IPS DF 6.9 (cell line): ENCODE results near the gene RAD51B.

Source experiments
- DNase-seq: peaks from one replicate; pipeline ENCODE4 v3.0.0-alpha.2; 2013; ENCODE audit warnings: low read depth, low spot score
- H3K27ac ChIP-seq: one replicate; pipeline ENCODE4 v1.5.1; 2013; ENCODE audit warnings: low read length, control low read depth
- H3K27me3 ChIP-seq: 2 replicates; pipeline ENCODE4 v1.6.1; 2013; ENCODE audit warnings: mild to moderate bottlenecking, low read length; ENCODE audit not compliant: control insufficient read depth, insufficient read depth
- H3K36me3 ChIP-seq: 2 replicates; pipeline ENCODE4 v1.6.1; 2013; ENCODE audit warnings: low read length; ENCODE audit not compliant: control insufficient read depth, insufficient read depth
- H3K4me1 ChIP-seq: 2 replicates; pipeline ENCODE4 v1.6.1; 2013; ENCODE audit warnings: low read length; ENCODE audit not compliant: control insufficient read depth, insufficient read depth
- H3K4me3 ChIP-seq: 2 replicates; pipeline ENCODE4 v1.5.1; 2013; ENCODE audit warnings: mild to moderate bottlenecking, low read length
- H3K9me3 ChIP-seq: 2 replicates; pipeline ENCODE4 v1.6.1; 2013; ENCODE audit warnings: low read length, inconsistent platforms; ENCODE audit not compliant: control insufficient read depth, insufficient read depth
- WGBS: extraction: QIAGEN DNeasy Blood & Tissue Kit; methylation state at CpG from one replicate; pipeline ENCODE4 v1.1.7; 2013; ENCODE audit warnings: mixed read lengths, missing lambda C conversion rate; ENCODE audit not compliant: insufficient read length, insufficient coverage; 5-methylcytosine and 5-hydroxymethylcytosine counted together

Gene RAD51B

DNA sequence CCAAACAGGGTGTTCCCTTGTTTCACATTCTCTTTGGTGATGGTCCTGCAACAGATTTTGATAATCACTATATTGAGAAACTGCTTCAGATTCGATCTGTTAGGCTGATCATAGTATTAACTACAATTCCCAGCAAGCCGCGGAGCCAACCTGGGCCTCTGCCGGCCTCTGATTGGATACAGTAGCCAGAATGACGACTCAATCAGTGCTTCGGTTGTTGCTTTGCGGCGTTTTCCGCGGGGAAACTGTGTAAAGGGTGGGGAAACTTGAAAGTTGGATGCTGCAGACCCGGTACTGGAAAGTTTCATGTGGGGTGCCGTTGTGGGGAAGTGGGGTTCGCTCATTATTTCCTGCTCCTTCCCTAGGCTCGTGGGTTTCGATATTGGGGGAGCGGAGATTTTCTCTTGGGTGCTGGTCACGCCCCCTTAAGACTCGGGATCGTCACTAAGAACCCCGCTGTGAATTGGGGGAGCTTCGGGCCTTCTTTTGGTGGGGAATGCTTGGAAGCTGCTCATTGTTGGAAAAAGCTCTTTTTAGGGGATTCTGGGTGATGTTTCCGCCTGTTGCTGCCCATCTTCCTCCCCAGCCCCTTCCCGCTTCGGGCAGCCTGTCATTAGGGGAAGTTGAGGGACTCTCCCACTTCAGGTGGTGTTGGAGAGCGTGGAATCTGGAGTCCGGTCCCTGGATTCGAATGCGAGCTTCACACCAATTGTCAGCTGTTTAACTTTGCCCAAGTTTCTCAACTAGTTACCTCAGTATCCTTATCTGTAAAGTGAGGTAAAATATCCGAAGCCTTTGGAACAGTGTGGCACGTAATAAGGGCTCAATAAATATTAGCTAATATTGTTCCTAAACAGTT, at the start of gene RAD51B:
TSS of gene RAD51B (plus strand) at position 217 of the 859 bp plus-strand sequence.
- DNase-seq, result peak; percentile 50
- H3K4me3 ChIP-seq, result peak within 1 kb of the TSS; percentile 88; the same call in 1 of the 2 replicates
- no peaks in the 10 kb centered on the region for H3K27me3 ChIP-seq
- H3K9me3 ChIP-seq, result no peaks in the 10 kb centered on the region
- no CpG with 5 or more reads among the region's 30 CpGs for whole genome bisulfite sequencing
- H3K36me3 ChIP-seq, result no peaks in the 10 kb centered on the region
- H3K27ac ChIP-seq, result no peak within 1 kb of the TSS
- peaks cover 2% of the 10 kb centered on the region; the same call in 1 of the 2 replicates for H3K4me1 ChIP-seq

GRCh38 chr14:67773844-67774377, 45.7 kb upstream of the RAD51B start:
- DNase-seq, result no peak
- no peak overlapping the region for H3K27ac ChIP-seq
- peaks cover 40% of the 10 kb centered on the region for H3K36me3 ChIP-seq
- H3K4me1 ChIP-seq, result no peaks in the 10 kb centered on the region
- H3K9me3 ChIP-seq, result no peaks in the 10 kb centered on the region
- no peak overlapping the region for H3K4me3 ChIP-seq
- no peaks in the 10 kb centered on the region for H3K27me3 ChIP-seq
- no CpG with 5 or more reads among the region's 5 CpGs for WGBS

DNA sequence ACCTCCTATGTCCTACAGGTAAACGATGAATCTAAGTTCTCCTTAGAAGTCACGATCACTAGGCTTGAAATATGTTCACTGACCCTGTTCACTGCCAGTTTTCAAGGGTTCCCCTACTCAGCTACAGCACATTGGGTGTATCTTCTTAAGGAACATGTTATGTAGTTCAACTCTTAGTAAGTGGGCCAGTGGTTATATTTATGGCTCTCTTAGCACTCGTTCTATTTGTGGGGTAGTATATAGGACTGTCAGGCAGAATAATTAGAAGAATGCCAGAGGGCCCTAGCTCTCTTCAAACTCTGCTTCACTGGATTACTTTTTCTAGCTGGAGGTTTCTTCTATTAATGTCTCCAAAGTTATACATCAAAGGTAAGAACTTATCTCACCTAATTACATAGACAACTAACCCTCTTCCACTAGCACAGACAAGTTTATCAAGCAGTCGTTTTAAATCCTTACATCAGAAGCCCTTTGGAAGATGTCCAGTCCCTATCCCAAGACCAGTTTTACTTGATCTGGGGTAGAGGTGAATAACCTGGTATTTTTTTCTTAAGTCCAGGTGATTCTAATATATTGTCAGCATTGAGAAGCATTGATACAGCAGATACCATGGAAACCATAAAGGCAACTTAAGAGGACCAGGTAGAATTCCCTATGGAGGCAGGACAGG, 42.8 kb upstream of the RAD51B start:
- Histone ChIP-seq H3K27me3 (no peaks in the 10 kb centered on the region), H3K4me1 (no peaks in the 10 kb centered on the region), H3K9me3 (no peaks in the 10 kb centered on the region), H3K36me3 (peaks cover 43% of the 10 kb centered on the region), H3K4me3 (no peak overlapping the region), H3K27ac (no peak overlapping the region)
- no CpG with 5 or more reads among the region's 4 CpGs for WGBS
- no peak for DNase-seq

GRCh38 chr14:67778792-67779191, 40.8 kb upstream of the RAD51B start:
- DNase-seq, result no peak
- Histone ChIP-seq H3K4me1 (no peaks in the 10 kb centered on the region), H3K9me3 (no peaks in the 10 kb centered on the region), H3K27me3 (no peaks in the 10 kb centered on the region), H3K4me3 (no peak overlapping the region), H3K36me3 (peaks cover 46% of the 10 kb centered on the region), H3K27ac (no peak overlapping the region)
- WGBS, result no CpG with 5 or more reads among the region's 1 CpG

DNA sequence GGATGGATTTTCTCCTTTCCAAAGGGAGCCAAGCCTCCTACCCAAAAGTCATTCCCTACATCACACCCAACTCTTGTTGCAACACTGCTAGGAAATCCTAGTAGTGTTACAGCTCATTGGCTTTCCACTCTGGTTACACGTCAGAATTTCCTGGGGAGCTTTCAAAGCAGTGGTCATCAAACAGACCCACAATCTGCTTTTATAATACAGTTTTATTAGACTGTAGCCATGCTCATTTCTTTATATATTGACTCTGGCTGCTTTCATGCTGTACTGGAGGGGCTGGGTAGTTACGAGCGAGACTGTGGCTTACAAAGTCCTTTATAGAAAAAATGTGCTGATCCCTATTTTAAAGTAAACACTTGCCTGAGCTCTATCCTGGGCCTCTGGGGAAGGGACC, 37.5 kb upstream of the RAD51B start:
- Histone ChIP-seq H3K36me3 (peaks cover 37% of the 10 kb centered on the region), H3K27me3 (no peaks in the 10 kb centered on the region), H3K27ac (no peak overlapping the region), H3K4me1 (no peaks in the 10 kb centered on the region), H3K4me3 (no peak overlapping the region), H3K9me3 (no peaks in the 10 kb centered on the region)
- WGBS, result no CpG with 5 or more reads among the region's 3 CpGs
- no peak for DNase-seq

DNA sequence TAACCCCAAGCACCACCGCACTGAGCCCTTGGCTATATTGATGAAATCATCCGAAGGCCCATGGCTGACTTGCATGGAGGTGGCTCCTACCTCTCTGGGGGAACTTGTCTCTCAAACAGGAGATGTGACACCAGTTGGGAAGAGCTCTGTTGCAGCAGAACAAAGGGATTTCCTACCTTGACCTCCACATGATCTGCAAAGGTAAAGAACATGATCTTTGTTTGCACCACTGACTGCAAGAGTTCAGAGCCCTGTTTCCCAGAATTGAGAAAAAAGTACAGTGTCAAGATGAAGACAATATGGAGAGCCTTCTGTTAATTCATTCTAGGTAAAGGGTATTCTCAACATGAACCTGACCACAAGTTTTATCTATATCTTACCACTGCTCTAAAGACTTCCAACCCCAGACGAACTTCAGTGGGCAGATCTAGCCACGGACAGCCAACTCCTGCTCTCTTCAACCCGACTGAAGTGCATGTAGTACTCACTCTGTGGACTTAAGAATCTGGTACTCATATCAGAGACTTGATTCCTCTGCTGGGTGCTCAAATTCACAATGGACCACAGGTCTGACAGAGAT, 35.2 kb upstream of the RAD51B start:
- Histone ChIP-seq H3K9me3 (no peaks in the 10 kb centered on the region), H3K27me3 (no peaks in the 10 kb centered on the region), H3K4me3 (no peak overlapping the region), H3K36me3 (peaks cover 37% of the 10 kb centered on the region), H3K4me1 (no peaks in the 10 kb centered on the region), H3K27ac (no peak overlapping the region)
- WGBS, result no CpG with 5 or more reads among the region's 5 CpGs
- DNase-seq, result no peak

DNA sequence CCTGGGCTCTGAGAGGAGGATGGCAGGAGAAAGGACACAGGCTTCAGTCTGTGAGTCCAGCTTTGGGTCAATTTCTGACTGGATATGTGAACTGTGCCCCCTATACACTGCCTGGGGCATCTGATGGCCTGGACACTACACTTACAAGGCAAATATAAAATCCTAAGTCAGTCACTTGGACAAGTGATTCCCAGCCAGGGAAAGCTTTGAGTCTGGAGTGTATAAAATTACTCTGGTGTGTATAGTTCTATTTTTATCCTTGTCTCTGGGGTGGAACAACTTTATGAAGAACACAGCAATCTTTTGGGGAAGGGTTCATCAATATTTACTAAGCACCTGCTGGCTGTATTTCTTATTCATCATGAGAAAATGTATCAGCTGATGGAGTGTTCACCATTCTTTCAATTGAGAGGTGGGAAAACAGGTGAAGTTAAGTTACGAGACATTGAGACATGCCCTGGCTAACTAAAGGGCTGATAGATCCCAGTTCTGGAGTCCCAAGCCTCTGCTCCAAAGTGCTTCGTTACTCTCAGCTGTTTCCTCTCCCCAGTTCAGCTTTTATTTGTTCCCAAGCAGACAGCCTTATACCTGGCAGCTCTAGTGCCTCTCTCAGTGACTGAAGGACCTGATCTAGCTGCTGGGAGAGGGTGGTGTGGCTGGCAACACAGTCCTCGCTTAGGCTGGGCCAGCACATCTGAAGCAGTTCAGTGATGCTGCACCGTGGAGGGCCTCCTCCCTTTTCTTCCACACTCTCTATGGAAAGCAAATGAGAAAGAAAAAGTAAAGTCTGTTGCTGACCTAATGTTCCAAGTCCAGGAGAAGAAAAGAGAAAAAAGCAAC, 34.1 kb upstream of the RAD51B start:
- no CpG with 5 or more reads among the region's 4 CpGs for WGBS
- no peak overlapping the region for H3K27ac ChIP-seq
- no peaks in the 10 kb centered on the region for H3K4me1 ChIP-seq
- DNase-seq, result no peak
- no peaks in the 10 kb centered on the region for H3K9me3 ChIP-seq
- H3K27me3 ChIP-seq, result no peaks in the 10 kb centered on the region
- no peak overlapping the region for H3K4me3 ChIP-seq
- peaks cover 38% of the 10 kb centered on the region for H3K36me3 ChIP-seq

GRCh38 chr14:67787673-67788072, 31.9 kb upstream of the RAD51B start:
- WGBS, result no CpG with 5 or more reads among the region's 1 CpG
- H3K36me3 ChIP-seq, result peaks cover 34% of the 10 kb centered on the region
- H3K9me3 ChIP-seq, result no peaks in the 10 kb centered on the region
- H3K4me3 ChIP-seq, result no peak overlapping the region
- no peak overlapping the region for H3K27ac ChIP-seq
- H3K27me3 ChIP-seq, result no peaks in the 10 kb centered on the region
- DNase-seq, result no peak
- H3K4me1 ChIP-seq, result no peaks in the 10 kb centered on the region

DNA sequence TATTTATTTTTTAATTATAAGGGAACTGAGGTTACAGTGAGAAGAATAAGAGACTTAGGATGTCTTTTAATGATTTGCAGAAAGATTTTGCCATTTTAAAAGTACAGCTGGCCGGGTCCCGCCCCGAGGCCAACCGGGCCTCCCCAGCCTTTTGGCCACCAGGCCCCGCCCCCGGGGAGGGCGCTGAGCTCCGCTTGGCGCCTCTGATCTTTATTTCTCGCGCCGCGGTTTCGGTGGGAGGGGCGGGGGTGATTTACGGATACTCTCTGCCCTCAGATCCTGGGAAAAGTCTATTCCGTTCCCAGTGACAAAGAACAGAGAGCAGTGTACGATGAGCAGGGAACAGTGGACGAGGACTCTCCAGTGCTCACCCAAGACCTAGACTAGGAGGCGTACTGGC, 20.8 kb upstream of the RAD51B start:
- Histone ChIP-seq H3K36me3 (peaks cover 15% of the 10 kb centered on the region; the same call in 1 of the 2 replicates), H3K4me1 (no peaks in the 10 kb centered on the region), H3K4me3 (no peak overlapping the region), H3K27ac (no peak overlapping the region), H3K27me3 (no peaks in the 10 kb centered on the region), H3K9me3 (no peaks in the 10 kb centered on the region)
- no peak for DNase-seq
- no CpG with 5 or more reads among the region's 20 CpGs for WGBS

- DNase-seq, result no peak
- Histone ChIP-seq H3K36me3 (peaks cover 19% of the 10 kb centered on the region), H3K4me1 (no peaks in the 10 kb centered on the region), H3K27me3 (no peaks in the 10 kb centered on the region), H3K4me3 (no peak overlapping the region), H3K9me3 (no peaks in the 10 kb centered on the region), H3K27ac (no peak overlapping the region)
- WGBS, result no CpG with 5 or more reads among the region's 4 CpGs
Observed at GRCh38 chr14:67800743-67801142, 18.8 kb upstream of the RAD51B start.
